ENCODE data around the gene GLDC. TPM values are rescaled to one million over a fixed set of nuclear protein-coding genes. Genes with fewer than 3 reads are reported as not detected.
"Not testable (repeated sequence)": the region's sequence is repeated elsewhere in the genome, so short reads cannot be mapped to it uniquely, and the experiment has no call there.

The GLDC gene
- total RNA-seq, 8 experiments from 2014 or later: 0.76 to 58.7 (median 26.8) TPM

DNA sequence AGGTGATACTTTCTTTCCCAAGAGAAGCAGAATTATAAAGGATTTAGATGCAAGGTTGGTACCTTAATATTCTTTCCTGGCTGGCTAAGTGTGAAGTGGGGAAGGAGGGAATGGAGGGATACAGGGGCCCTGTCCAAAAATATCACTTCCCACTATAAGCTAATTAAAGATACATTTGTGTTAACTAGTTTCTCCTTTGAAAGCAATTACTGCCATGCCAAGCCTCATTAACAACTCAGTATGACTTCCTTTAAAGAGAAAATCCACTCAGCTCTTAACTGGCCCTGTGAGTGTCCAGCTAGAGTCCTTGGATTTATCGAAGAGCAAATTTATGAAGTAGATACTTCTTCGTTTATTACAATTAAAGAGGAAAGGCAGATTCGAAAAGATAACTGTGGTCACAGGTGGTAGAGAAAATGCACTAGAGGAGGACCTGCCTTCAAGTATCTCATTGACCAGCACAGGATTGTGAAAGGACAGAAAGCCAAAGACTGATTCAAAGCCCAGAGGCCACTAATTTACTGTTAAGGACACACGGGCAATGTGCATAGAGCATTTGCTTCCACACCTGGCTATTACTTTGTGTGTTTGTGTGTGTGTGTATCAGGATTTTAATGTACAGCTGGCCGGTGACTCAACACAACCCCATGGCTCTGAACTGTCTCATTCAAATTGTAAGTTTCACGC, 11.2 kb upstream of the GLDC start:
- in situ Hi-C loops (cut with MboI; ENCODE audit: low pct_unique_long_range_greater_than_20kb in 2 of 9, low sequenced_read_pairs in 9 of 9, unreplicated experiment in 9 of 9): no loop called here
- H3K27ac ChIP-seq: no peak overlapping the region
- ATAC-seq (replicated peaks in 6 of 8): no peak
- H3K4me1 ChIP-seq (replicated peaks in 1 of 2): no peaks in the 10 kb centered on the region
- 0 to 100% (median 71%) methylated on average over 1 to 6 of the region's 6 CpGs; no CpG with 5 or more reads in 3 of the 10 experiments for WGBS, 10 experiments
- no peak overlapping the region for H3K4me3 ChIP-seq

DNA sequence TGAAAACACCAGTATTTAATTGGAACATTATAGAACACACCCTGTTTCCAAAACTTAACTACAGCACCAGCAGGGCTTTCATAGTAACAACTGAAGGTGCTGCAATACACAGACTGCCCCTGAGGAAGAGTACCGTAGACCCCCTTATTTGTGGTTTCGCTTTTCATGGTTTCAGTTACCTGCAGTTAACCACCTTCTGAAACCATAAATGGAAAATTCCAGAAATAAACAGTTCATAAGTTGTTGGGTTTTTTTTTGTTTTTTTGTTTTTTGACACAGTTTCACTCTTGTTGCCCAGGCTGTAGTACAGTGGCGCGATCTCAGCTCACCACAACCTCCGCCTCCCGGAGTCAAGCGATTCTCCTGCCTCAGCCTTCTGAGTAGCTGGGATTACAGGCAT, 9.5 kb upstream of the GLDC start:
- no peak for ATAC-seq (replicated peaks in 6 of 8)
- Histone ChIP-seq H3K4me3 (no peak overlapping the region), H3K27ac (no peak overlapping the region), H3K4me1 (replicated peaks in 1 of 2) (no peaks in the 10 kb centered on the region)
- in situ Hi-C loops (cut with MboI; ENCODE audit: low pct_unique_long_range_greater_than_20kb in 2 of 9, low sequenced_read_pairs in 9 of 9, unreplicated experiment in 9 of 9): no loop called here
- WGBS, 10 experiments: 79 to 100% (median 99%) methylated on average over 2 to 7 of the region's 7 CpGs; no CpG with 5 or more reads in 4 of the 10 experiments

DNA sequence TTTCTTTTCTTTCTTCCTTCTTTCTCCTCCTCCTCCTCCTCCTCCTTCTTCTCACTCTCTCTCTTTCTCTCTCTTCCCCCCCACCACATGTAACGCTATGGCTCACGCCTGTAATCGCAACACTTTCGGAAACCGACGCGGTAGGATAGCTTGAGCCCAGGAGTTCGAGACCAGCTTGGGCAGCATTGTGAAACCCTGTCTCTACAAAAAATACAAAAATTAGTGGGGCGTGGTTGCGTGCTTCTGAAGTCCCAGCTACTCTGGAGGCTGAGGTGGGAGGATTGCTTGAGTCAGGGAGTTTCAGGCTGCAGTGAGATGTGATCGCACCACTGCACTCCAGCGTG, 736 bp upstream of the GLDC start:
- Histone ChIP-seq H3K27ac (no peak overlapping the region), H3K4me1 (replicated peaks in 1 of 2) (peaks cover 0 to 25% of the 10 kb centered on the region in 2 donors), H3K4me3 (peak overlapping the region; percentile 57 to 88 (median 72))
- ATAC-seq (replicated peaks in 6 of 8): no peak
- 0 to 28% (median 9%) methylated on average over 3 to 12 of the region's 12 CpGs for WGBS, 10 experiments
- in situ Hi-C loops (cut with MboI; ENCODE audit: low pct_unique_long_range_greater_than_20kb in 2 of 9, low sequenced_read_pairs in 9 of 9, unreplicated experiment in 9 of 9): no loop called here

DNA sequence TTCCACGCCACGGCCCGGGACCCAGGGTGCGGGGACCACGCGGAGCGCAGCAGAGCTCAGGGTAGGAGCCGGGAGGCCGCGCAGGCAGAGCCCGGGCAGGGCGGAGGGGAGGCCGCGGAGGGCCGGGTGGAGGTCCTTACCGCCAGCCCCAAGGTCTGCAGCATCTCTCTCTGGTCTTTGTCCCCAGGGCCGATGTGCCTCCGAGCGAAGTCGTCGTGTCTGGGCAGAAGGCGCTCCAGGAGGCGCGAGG, 499 bp downstream of the GLDC start:
- H3K27ac ChIP-seq: peak overlapping the region in 1 of 2 donors; percentile 52
- peaks cover 0 to 38% of the 10 kb centered on the region in 2 donors for H3K4me1 ChIP-seq (replicated peaks in 1 of 2)
- in situ Hi-C loops (cut with MboI; ENCODE audit: low pct_unique_long_range_greater_than_20kb in 2 of 9, low sequenced_read_pairs in 9 of 9, unreplicated experiment in 9 of 9): not testable (repeated sequence)
- H3K4me3 ChIP-seq: peak overlapping the region; percentile 57 to 88 (median 72)
- ATAC-seq (replicated peaks in 6 of 8): peak in 7 of 8 experiments; percentile 38 to 57 (median 52)
- 0% methylated on average over 4 of the region's 24 CpGs; no CpG with 5 or more reads in 9 of the 10 experiments for WGBS, 10 experiments

DNA sequence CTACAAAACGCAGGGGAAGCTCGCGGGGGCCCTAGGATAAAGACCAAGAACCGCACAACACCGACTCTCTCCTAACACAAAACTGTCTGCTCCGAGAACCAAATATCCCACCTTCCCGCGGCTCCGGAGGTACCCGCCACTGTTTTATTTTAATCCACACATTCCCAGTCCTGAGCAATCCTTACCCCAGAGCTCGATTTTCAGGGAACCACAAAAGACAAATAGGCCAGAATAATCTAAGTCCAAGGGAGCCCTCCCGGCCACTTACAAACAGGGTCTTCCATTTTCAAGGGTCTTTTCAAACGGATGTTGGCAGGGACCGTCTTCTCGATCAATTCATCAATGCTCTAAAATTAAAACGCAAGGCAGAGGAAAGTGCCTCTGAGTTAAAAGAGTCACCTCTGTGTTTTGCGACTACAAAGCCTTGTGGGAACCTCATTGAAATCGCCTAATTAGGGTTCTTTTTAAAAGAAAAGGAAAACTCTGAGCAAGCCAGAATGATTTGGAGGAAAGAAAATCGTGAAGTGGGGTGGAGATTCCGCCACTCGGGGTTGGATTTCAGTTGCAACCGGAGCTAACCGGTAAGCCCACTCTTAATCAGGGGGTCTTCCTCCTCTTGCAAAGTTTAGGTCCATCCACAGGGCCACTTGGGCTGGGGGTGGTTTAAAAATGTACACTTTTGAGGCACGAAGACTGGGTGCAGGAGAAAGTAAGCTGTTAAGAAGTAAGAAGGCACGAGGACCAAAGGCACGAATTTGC, 1.0 kb downstream of the GLDC start:
- Histone ChIP-seq H3K4me1 (replicated peaks in 1 of 2) (peaks cover 0 to 38% of the 10 kb centered on the region in 2 donors), H3K4me3 (peak overlapping the region; percentile 57 to 88 (median 72)), H3K27ac (peak overlapping the region in 1 of 2 donors; percentile 52)
- peak in 1 of 8 experiments; percentile 0 for ATAC-seq (replicated peaks in 6 of 8)
- WGBS, 10 experiments: 0 to 4% (median 2%) methylated on average over 2 to 13 of the region's 26 CpGs; no CpG with 5 or more reads in 1 of the 10 experiments
- in situ Hi-C loops (cut with MboI; ENCODE audit: low pct_unique_long_range_greater_than_20kb in 2 of 9, low sequenced_read_pairs in 9 of 9, unreplicated experiment in 9 of 9): no loop called here

DNA sequence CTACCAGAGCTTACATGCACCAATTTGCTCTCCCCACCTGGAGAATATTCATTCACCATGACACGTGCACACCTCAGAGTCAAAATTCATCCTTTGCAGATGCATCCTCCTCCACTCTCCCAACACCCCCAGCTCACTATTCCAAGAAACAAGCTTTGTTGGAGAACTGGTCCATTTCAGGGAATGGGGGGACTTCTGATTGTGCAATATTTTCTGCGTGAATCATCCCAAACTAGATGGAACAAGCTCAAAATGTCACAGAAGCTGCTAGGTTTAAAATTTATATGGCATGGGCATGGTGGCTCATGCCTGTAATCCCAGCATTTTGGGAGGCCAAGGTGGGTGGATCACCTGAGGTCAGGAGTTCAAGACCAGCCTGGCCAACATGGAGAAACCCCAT, 3.6 kb downstream of the GLDC start:
- no peak overlapping the region for H3K27ac ChIP-seq
- 33 to 100% (median 86%) methylated on average over 1 to 2 of the region's 2 CpGs; no CpG with 5 or more reads in 6 of the 10 experiments for WGBS, 10 experiments
- peaks cover 0 to 34% of the 10 kb centered on the region in 2 donors for H3K4me1 ChIP-seq (replicated peaks in 1 of 2)
- ATAC-seq (replicated peaks in 6 of 8): no peak
- in situ Hi-C loops (cut with MboI; ENCODE audit: low pct_unique_long_range_greater_than_20kb in 2 of 9, low sequenced_read_pairs in 9 of 9, unreplicated experiment in 9 of 9): no loop called here
- no peak overlapping the region for H3K4me3 ChIP-seq

DNA sequence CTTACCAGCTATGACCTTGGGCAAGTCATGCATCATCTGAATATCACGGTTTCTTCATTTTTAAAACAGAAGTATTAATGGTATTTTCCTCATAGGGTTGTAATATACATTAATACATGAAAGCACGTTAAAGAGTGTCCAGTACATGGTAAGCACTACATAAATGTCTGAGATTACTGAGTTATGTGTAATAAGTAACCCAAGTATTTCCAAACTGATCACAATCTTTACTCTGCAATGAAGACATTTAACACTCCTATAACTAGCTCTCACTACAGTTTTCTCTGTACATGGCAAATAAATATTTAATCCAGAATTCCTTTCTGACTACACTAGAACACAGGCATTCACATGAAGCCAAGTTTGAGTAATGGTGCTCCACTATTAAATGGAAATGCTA, 4.0 kb downstream of the GLDC start:
- in situ Hi-C loops (cut with MboI; ENCODE audit: low pct_unique_long_range_greater_than_20kb in 2 of 9, low sequenced_read_pairs in 9 of 9, unreplicated experiment in 9 of 9): no loop called here
- ATAC-seq (replicated peaks in 6 of 8): no peak
- H3K4me3 ChIP-seq: no peak overlapping the region
- no peak overlapping the region for H3K27ac ChIP-seq
- WGBS, 10 experiments: 14 to 100% (median 20%) methylated on average over 1 to 2 of the region's 2 CpGs; no CpG with 5 or more reads in 3 of the 10 experiments
- peaks cover 0 to 30% of the 10 kb centered on the region in 2 donors for H3K4me1 ChIP-seq (replicated peaks in 1 of 2)

DNA sequence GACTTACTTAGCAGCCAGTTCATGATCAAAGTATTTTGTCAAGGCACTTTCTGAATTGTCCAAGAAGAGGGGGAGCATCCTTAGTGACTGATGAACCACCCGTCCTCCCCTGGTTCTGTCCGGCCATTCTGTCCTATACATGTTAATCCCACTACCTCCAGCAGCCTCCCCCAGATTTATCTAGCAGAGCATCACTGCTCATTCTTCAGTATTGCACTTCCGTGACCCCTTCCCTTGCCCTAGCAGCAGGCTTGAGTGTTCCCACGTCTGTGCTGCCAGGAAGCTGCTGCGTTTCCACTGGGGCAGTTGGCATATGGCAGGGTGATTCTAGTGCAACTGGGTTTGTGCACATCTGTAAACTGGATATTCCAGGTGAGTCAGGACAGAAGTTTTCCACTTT, 4.5 kb downstream of the GLDC start:
- Histone ChIP-seq H3K27ac (no peak overlapping the region), H3K4me1 (replicated peaks in 1 of 2) (peaks cover 0 to 27% of the 10 kb centered on the region in 2 donors), H3K4me3 (no peak overlapping the region)
- ATAC-seq (replicated peaks in 6 of 8): no peak
- 0 to 83% (median 68%) methylated on average over 1 to 5 of the region's 5 CpGs; no CpG with 5 or more reads in 3 of the 10 experiments for WGBS, 10 experiments
- in situ Hi-C loops (cut with MboI; ENCODE audit: low pct_unique_long_range_greater_than_20kb in 2 of 9, low sequenced_read_pairs in 9 of 9, unreplicated experiment in 9 of 9): no loop called here

DNA sequence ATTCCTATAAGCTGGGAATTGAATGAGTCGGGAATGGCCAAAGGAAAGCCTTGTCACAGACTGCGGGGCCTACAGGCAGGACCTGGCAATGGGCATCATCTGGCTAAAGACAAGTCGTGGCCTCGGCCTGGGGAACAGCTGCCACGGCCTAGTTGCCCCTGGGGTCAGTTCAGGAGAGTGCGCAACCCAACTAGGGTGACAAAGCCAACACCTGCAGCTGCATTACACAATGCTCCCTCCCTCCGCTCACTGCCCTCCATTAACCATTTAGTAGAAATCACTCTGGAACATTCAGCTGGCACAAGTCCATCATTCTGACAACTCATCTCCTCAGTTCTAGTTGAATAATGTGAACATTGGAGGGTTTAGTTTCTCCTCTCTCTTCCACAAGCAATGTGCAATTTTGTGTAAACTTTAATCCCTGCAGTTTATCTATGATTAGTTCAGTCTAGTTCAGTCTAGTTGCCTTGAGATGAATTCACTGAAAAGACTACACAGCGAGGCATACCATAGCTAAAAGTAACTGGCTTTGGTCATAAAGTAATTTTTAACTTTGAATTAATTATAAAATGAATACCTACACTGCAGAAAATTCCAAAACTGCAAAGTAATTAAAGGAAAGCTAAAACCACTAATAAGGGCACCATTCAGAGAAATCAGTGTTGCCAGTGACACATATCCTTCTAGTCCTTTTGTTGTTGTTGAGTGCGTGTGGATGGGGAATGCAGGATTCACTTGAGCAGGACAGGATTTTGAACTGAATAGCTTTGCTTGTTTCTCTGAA, 5.1 kb downstream of the GLDC start:
- Histone ChIP-seq H3K4me3 (no peak overlapping the region), H3K27ac (no peak overlapping the region), H3K4me1 (replicated peaks in 1 of 2) (peaks cover 0 to 27% of the 10 kb centered on the region in 2 donors)
- in situ Hi-C loops (cut with MboI; ENCODE audit: low pct_unique_long_range_greater_than_20kb in 2 of 9, low sequenced_read_pairs in 9 of 9, unreplicated experiment in 9 of 9): no loop called here
- ATAC-seq (replicated peaks in 6 of 8): peak in 1 of 8 experiments; percentile 7
- WGBS, 10 experiments: 25 to 91% (median 73%) methylated on average over 1 to 8 of the region's 9 CpGs

DNA sequence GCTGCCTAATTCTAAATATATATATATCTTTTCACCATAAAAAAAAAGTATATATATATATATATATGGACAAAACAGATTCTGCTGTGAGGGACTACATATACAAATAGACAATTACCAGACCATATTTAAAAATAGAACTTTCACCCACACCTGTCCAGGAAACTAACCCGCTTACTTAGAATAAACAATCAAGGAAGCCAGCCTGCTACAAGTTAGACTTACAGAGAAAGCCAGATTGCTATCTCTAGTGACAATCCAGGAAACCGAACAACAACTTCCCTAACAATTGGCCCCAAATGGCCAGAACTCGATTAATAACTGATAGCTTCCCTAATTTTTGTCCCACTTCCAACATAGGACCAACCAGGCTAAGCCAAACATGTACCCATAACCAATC, 5.9 kb downstream of the GLDC start:
- Histone ChIP-seq H3K27ac (no peak overlapping the region), H3K4me3 (no peak overlapping the region), H3K4me1 (replicated peaks in 1 of 2) (peaks cover 0 to 27% of the 10 kb centered on the region in 2 donors)
- no peak for ATAC-seq (replicated peaks in 6 of 8)
- in situ Hi-C loops (cut with MboI; ENCODE audit: low pct_unique_long_range_greater_than_20kb in 2 of 9, low sequenced_read_pairs in 9 of 9, unreplicated experiment in 9 of 9): no loop called here
- WGBS, 10 experiments: 50 to 100% (median 100%) methylated on average over 1 to 3 of the region's 3 CpGs; no CpG with 5 or more reads in 2 of the 10 experiments

DNA sequence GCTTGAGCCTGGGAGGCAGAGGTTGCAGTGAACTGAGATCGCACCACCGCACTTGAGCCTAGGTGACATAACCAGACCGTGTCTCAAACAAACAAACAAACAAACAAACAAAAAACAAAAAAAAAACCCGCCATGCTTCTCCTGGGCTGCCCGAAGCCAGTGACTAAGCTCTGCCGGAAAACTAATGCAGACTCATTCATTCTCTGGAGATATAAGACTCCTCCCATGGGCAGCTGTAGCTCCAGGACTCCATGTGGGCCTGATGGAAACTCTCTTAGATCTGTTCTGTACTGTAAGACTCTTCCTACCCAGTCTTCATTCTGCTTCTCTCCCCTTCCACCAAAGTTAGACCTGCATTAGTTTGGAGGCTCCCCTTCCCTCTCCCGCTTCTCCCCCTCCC, 11.1 kb downstream of the GLDC start:
- ATAC-seq (replicated peaks in 6 of 8): peak in 3 of 8 experiments; percentile 82 to 100 (median 99)
- in situ Hi-C loops (cut with MboI; ENCODE audit: low pct_unique_long_range_greater_than_20kb in 2 of 9, low sequenced_read_pairs in 9 of 9, unreplicated experiment in 9 of 9): no loop called here
- Histone ChIP-seq H3K4me3 (no peak overlapping the region), H3K4me1 (replicated peaks in 1 of 2) (peaks cover 6% of the 10 kb centered on the region in 2 donors), H3K27ac (no peak overlapping the region)
- 44 to 100% (median 87%) methylated on average over 1 to 3 of the region's 7 CpGs; no CpG with 5 or more reads in 3 of the 10 experiments for WGBS, 10 experiments

DNA sequence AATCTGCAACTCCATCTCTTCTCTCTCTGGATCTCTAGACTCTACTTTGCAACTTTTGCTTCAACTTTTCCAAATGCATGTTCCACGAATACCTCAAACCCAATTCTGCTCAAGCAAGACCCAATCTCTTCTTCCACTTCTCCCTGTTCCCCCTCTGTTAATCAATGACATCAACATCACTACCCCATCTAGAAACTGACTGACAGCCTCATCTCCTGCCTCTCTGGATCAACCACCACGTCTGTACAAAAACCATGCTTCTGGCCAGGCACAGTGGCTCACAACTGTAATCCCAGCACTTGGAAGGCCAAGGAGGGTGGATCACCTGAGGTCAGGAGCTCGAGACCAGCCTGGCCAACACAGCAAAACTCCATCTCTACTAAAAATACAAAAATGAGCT, 12.2 kb downstream of the GLDC start:
- in situ Hi-C loops (cut with MboI; ENCODE audit: low pct_unique_long_range_greater_than_20kb in 2 of 9, low sequenced_read_pairs in 9 of 9, unreplicated experiment in 9 of 9): no loop called here
- no peak overlapping the region for H3K27ac ChIP-seq
- peaks cover 6 to 14% of the 10 kb centered on the region in 2 donors for H3K4me1 ChIP-seq (replicated peaks in 1 of 2)
- no peak overlapping the region for H3K4me3 ChIP-seq
- 17 to 89% (median 63%) methylated on average over 1 to 2 of the region's 3 CpGs; no CpG with 5 or more reads in 1 of the 10 experiments for WGBS, 10 experiments
- ATAC-seq (replicated peaks in 6 of 8): no peak
